Activated T-helper 9 cell treated with anti-CD3 and anti-CD28 coated beads, Interleukin-2, amount 50 U/mL, for 16 hours (primary cell): ENCODE data around the gene GLP2R.
"Not testable (repeated sequence)": the region's sequence is repeated elsewhere in the genome, so short reads cannot be mapped to it uniquely, and the experiment has no call there.

Experiments used
- DNase-seq: peaks from one replicate; pipeline ENCODE4 v3.0.0-alpha.2; 2020; ENCODE audit warnings: low read depth

GLP2R gene

DNA sequence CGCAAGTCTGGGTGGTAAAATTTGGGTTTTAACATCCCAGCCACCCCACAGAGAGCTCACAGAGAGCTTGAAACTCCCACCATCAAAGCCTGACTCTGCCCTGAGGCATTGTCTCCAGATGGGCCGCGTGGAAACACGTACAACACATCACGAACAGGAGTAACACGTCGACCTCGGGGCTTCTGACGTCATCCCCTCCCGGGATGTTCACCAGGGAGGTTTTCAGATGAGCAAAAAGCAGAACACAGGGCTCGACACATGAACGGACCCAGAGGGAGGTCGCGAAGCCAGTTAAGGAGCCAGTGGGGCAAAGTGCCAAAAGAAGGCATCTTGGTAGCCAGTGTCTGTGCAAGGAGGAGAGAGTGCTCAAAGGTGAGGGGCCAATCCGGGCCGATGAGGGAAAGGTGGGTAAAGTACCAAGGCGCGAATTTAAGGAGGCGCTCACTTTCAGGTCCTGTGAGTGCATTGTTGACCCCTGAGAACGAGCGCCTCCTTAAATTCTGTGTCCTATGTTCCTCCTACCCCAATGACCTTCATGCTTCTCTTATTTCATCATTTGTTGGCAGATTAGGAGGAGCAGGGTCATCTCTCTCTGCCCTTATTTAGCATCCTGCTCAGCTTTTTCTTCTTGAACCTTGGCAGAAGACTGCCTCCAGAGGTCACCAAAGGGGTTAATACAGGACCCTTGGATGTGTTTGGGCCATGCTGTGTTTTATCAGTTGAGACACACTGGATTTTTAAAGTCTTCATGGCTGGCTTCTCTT lies 73.7 kb downstream of the GLP2R start:
- DNase-seq, result no peak

- DNase-seq, result no peak
Measured at GRCh38 chr17:9900044-9900594, 74.4 kb downstream of the GLP2R start.

GRCh38 chr17:9900784-9901183 lies 75.1 kb downstream of the GLP2R start:
- DNase-seq, result no peak

DNA sequence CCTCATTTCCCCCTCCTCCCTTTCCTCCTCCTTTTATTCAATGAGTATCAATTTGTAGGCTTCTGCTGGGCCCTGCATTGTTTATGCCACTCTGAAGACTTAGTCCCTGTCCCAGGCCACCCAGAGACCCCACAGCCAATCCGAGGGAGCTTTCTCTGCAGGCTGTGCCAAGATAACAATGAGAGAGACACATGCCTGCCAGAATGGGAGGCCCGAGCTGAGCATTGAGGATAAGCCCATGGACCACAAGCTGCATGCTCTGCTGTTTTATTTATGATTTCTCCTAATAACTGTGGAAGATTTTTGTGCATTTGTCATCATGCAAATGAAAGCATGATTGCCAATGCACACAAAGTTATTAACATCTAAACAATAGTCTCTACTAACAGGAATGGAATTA lies 76.4 kb downstream of the GLP2R start:
- DNase-seq, result no peak

DNA sequence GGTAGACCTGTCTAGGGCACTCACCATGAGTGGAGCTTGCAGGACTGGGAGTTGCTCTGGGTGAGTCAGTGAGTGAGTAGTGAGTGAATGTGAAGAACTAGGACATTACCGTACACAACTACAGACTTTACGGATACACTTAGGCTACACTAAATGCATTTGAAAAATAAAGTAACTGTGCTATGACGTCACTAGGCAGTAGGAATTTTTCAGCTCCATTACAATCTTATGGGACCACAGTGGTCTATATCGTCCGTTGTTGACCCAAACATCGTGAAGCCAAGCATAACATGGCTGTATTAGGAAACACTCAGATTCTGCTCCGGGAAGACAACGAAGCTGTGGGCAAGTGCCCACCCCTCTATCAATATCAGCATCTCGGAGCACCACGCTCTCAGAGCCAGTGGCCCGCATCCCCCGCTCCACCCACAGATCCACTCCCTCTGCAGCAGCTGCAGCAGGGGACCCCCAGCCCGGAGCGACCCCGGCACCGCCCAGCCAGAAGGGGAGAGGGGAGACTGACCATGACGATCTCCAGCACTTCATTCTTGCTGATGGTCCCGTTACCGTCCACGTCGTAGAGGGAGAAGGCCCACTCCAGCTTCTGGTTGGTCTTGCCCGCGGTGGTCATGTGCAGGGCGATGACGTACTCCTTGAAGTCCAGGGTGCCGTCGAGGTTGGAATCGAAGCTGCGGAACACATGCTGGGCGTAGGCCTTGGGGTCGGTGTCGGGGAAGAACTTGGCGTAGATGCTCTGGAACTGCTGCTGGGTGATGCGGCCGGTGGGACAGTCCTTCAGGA lies 78.8 kb downstream of the GLP2R start:
- no peak for DNase-seq

DNA sequence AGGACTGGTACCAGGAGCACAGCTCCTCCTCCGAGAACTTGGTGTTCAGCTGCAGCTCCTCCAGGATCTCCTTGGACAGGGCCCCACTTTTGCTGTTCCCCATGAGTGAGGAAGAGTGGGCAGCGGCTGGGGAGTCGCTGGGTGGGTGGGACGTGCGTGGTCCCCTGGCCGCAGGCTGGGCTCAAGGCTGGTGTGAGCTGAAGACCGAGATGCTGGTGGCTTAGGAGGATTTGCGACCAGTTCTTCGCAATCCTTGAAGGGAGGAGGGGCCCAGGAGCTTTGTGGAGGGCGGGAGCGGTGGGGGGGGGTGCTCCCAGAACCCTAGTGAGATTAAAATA lies 79.3 kb downstream of the GLP2R start, which contains the start of gene RCVRN:
RCVRN (minus strand) TSS at position 194 of the 338 bp plus-strand sequence; CDS start at position 103, 91 bp downstream.
- no peak for DNase-seq

GRCh38 chr17:9905902-9906301 lies 80.2 kb downstream of the GLP2R start:
- no peak for DNase-seq

DNA sequence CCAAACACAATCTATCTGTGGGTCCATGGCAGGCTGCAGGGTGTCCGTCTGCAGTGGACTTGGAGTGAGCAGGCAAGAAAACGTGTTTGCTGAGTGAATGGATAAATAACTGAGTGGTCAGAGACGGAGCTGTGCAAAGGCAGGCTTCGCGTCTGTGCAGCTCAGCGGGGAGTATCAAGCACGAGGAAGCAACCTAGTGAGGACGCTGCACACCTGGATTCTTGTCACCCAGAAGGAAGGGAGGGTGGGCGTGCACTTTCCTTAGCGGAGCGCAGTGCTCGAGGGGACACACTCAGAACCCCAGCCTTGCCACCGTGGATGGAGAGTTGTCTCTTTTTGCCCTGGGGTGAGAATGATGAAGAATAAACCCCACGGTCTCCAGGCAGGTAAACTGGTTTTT lies 80.9 kb downstream of the GLP2R start:
- DNase-seq, result no peak

DNA sequence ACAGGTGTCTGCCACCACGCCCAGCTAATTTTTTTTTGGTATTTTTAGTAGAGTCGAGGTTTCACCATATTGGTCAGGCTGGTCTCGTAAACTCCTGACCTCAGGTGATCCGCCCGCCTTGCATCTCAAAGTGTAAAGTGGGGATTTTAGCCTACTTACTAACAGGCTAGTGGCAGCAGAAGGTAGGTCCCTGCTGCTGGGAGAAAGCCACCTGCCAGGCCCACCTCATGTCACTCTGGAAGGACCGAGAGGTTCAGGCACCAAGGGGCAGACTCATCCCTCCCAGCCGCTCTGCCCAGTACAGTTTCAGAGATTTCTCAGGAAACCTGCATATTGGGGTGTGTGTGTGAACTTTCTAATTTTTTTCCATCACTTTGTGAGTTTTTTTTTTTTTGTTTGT lies 81.4 kb downstream of the GLP2R start:
- no peak for DNase-seq

DNA sequence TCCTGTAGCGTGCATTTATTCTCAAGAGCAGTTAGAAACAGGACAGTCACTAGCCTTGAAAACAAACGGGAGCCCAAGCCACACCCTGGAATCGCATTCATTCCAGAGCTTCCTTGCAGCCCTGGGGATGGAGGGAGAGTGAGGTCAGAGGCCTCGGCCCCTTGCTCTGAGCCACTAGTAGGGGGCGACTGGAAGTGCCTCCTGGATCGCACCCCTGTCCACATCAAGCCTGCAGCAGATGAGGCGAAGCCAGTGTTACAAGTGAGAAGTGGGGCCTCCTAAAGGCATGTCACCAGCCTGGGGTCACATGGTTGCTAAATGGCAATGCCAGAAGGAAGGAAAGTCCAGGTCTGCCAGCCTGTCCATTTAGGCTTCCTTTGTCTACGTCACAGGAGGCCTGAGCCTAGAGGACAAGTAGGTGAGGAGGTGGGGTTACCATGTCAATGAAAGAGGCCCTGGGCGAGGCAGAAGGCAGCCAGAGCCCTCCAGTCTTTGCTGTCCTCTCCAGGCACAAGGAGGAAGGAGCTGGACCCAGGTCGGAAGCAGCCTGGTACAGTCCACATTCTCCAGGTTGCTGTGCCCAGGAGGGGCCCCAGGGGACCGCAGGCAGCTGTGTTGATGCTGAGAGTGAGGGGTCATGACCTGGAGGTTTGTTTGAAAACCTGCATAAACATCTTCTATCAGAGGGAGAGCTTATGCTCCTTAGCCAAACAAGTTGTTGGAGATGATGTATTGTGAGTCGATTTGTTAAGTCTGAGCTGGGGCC lies 82.3 kb downstream of the GLP2R start:
- no peak for DNase-seq

DNA sequence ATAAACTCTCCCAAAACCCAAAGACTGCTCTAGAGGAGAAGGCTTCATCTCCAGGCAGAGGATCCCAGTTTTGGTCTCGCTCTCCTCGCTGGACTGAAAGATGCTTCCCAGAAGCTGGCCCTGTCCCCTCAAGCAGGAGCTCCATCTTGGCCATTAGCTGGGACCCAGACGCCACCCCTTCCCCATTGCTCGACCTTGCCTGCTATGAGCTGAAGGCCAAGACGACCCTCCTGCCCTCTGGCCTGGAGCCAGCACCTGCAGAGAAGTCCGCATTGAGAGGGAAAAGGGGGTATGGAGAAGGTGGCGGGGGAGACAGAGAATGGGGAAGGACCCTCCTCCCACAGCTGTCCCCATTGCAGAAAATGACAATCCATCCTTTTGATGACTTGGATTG lies 82.9 kb downstream of the GLP2R start:
- DNase-seq, result no peak

GRCh38 chr17:9911089-9911488 lies 85.4 kb downstream of the GLP2R start:
- no peak for DNase-seq

DNA sequence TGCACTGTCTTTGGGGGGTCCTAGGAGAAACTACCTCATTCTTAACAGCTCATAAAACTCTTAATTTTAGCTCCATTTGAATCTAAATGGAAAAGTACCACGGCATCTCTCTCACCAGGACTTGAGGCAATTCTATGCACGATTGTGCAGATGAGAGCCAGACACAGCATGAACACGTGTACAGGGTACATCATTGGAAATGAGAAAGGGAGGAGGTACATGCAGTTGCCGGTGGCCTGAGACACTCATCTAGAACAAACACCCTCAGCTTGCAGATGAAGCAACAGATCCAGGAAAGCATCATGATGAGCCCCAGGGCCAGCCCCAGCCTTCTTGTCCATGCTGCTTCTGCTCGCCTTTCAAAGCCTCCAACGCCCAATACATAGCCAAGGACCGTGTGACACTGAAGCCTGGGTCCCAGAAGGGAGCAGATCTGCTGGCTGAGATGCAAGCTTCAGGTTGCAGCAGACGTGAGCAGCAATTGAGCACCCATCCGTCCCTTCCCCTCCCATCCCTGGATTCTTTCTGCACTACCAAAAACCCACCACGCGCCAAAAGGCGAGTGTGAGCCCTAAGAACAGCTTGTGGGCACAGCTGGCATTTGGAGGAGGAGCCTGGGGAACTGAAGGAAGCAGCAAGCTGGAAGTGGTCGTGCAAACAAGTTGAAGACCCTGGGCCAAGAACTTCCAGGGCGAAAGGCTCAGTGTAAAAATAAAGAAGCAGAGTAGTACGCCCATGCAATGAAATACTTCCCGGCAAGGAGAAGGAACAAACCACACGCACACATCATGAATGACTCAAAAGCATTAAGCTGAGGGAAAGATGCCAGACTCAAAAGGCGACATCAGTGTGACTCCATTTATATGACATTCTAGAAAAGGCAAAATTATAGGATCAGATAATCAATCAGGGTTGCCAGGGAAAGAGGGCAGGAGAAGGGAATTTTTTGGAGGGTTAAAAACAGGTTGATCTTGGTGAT lies 86.7 kb downstream of the GLP2R start:
- no peak for DNase-seq

- no peak for DNase-seq
Measured at GRCh38 chr17:9913476-9913875, 87.8 kb downstream of the GLP2R start.

DNA sequence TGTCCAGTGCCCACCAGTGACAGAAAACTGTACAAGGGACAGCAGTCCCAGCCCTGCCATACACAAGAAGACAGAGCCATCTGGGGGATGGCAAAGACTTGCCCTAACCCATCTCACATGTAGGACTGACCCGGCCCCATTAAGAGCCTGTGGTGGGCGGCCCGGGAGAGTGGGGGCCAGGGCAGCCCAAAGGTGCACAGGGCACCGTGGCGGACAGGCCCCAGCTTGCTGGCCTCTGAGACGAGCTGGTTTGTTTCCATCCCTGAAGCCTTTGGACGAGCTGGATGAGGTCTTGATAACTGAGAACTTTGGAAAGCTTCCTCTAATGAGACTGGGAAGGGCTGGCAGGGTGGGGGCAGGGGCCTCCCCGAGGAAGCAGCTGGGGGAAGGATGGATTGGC lies 90.4 kb downstream of the GLP2R start:
- DNase-seq, result no peak

- no peak for DNase-seq
Measured at GRCh38 chr17:9917131-9917530, 91.4 kb downstream of the GLP2R start.

DNA sequence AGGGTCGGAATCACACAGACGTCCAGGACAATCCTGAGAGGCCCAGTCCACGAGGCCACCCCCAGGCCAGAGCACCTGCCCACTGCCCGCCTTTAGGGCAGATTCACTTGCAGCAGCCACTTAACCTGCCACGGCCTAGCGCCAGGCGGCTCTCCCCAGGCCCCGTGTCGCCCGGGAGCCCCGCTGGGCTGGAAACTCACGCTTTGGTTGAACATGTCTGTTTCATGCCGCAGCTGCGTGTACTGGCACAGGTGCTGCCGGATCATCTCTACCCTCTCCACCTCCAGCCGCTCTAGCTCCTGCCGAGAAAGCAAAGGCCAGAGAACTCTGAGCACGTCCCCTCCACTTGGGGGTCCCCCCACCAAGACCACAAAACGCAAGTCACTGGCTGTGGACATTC lies 92.1 kb downstream of the GLP2R start:
- DNase-seq, result no peak

DNA sequence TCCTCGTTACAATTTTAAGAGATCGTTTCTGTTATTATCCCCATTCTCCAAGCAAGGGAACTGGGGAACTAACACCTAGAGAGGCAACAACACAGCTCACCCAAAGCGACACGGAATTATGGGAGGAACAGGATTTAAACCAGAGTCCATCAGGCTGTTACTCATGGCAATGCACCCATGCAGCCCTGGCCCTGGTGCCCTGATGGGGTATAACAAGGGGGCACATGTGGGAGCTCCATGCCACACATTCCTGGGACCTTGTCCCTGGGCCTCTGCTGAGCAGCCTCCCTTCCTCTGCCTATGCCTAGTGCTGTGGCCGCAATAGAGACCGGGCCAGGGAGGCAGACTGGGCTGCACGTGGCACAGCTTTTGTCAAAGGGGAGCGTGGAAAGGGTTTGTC lies 92.6 kb downstream of the GLP2R start:
- DNase-seq, result no peak

DNA sequence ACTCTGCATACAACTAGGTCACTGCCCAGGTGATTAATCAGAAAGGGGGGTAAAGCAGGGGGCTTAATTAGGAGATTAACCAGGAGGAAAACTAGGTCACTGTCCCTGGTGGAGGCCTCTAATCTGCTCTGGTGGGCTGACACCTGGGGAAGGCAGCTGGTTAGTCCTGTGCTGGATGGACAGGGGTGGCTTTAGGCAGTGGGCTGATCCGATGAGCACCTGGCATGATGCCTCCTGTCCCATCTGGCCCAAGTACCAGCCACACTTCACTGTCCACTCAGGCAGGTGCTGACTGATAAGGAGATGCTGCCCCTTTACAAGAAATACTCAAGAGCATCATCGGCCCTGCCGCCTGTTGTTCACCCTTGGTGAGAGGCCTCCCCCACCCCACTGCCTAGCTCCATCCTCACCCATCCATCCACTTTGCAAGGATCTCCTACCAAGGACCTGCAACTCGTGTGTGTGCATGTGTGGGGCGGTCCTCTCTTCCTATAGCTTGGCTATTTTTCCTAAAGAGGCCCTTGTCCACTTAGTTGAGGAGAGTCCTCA lies 93.2 kb downstream of the GLP2R start:
- DNase-seq, result no peak

DNA sequence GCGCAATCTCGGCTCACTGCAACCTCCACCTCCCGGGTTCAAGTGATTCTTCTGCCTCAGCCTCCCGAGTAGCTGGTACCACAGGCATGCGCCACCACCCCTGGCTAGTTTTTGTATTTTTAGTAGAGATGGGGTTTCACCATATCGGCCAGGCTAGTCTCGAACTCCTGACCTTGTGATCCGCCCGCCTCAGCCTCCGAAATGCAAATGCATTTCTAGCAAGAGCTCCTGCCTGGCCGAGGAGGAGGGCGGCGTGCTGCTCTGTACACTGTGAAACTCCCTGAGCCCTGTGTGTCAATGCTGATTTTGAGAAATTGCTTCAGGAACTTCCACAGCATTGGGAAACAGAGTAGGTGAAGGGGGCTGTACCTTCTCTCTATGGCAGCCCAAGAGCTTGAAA lies 95.5 kb downstream of the GLP2R start:
- not testable (repeated sequence) for DNase-seq
